Suprapubic skin (tissue), 4 donors: ENCODE data around the gene WWOX.

Experiments used
- EP300 ChIP-seq: sonication (generic); formaldehyde crosslinking; IDR thresholded peaks from one replicate; pipeline ENCODE4 v1.6.1; 2017; ENCODE audit warnings: antibody characterized with exemption
- POLR2A ChIP-seq, 2 donors: fragments of 450-650 bp; IDR thresholded peaks; one replicate each; pipeline ENCODE4 v1.6.1; 2017; ENCODE audit warnings: antibody characterized with exemption in 2 of 2, mild to moderate bottlenecking in 2 of 2, moderate library complexity in 2 of 2
- POLR2AphosphoS5 ChIP-seq, 3 donors: sonication (generic); formaldehyde crosslinking; IDR thresholded peaks; one replicate each; pipeline ENCODE4 v1.6.1; 2017; ENCODE audit warnings: antibody characterized with exemption in 3 of 3
- TF ChIP-seq, protein P1 (sequence below), 2 donors: fragments of 200-600 bp in 1 of 2; fragments of 450-650 bp in 1 of 2; sonication (generic) in 1 of 2; IDR thresholded peaks; one replicate each; pipeline ENCODE4 v1.5.1; 2016 to 2019; ENCODE audit warnings: antibody characterized with exemption in 2 of 2, mild to moderate bottlenecking in 1 of 2, moderate library complexity in 1 of 2

- no peak for TF ChIP-seq POLR2AphosphoS5 (IDR thresholded peaks at IDR 0.05)
- TF ChIP-seq, protein P1, sequence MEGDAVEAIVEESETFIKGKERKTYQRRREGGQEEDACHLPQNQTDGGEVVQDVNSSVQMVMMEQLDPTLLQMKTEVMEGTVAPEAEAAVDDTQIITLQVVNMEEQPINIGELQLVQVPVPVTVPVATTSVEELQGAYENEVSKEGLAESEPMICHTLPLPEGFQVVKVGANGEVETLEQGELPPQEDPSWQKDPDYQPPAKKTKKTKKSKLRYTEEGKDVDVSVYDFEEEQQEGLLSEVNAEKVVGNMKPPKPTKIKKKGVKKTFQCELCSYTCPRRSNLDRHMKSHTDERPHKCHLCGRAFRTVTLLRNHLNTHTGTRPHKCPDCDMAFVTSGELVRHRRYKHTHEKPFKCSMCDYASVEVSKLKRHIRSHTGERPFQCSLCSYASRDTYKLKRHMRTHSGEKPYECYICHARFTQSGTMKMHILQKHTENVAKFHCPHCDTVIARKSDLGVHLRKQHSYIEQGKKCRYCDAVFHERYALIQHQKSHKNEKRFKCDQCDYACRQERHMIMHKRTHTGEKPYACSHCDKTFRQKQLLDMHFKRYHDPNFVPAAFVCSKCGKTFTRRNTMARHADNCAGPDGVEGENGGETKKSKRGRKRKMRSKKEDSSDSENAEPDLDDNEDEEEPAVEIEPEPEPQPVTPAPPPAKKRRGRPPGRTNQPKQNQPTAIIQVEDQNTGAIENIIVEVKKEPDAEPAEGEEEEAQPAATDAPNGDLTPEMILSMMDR (IDR thresholded peaks at IDR 0.05) = no peak
- no peak for TF ChIP-seq POLR2A (IDR thresholded peaks at IDR 0.05)
- TF ChIP-seq EP300 = no peak
Observed at GRCh38 chr16:79110953-79111352, 1011.5 kb downstream of the WWOX start.
